ENCODE results near the gene TCERG1L.
"Not testable (repeated sequence)": the region's sequence is repeated elsewhere in the genome, so short reads cannot be mapped to it uniquely, and the experiment has no call there.

Gene TCERG1L

DNA sequence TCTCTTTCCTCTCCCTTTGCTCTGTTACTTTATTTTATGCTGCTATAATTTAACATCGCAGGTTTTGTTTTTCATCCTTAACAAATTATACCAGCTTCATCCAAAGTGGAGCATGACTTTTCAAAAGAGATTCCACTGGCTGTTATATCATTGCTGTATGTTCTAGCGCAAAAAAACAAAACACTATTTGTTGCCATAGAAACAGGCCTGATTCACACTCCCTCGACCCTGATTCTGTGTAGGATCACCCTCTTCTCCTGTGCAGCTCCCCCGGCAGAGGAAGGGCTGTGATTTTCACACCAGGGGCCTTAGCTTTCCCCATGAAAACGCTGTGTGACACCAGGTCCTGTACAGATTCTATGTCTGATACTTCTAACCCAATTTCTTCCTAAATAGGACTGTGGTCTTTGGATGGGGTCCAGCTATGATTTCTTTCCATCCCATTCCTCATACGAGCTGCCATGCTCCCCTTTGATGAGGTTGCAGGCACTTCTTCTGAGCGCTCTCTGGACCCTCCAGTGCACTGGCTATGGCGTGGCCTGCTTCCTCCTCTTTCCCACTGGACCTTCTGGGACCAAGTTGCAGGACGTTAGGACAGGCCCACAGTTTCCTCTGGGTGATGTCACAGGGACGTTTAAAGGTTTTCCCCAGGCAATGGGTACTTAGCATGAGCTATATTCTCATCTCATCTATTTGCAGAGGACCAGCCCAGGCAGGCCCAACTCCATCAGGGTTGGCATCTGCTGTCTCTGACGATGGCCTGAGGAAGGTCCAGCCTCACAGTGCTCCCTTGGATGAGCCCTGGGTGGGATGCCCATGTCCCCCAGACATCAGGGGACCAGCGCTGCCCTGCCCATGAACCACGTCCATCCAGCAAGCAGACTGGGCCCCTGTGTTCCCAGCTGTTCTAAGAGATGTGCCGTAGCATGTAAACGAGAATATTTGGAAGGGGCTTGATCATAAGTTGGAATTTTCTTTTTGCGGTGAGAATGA lies 210.8 kb downstream of the TCERG1L start:
- DNase-seq (ENCODE audit: low read depth) = not testable (repeated sequence)

DNA sequence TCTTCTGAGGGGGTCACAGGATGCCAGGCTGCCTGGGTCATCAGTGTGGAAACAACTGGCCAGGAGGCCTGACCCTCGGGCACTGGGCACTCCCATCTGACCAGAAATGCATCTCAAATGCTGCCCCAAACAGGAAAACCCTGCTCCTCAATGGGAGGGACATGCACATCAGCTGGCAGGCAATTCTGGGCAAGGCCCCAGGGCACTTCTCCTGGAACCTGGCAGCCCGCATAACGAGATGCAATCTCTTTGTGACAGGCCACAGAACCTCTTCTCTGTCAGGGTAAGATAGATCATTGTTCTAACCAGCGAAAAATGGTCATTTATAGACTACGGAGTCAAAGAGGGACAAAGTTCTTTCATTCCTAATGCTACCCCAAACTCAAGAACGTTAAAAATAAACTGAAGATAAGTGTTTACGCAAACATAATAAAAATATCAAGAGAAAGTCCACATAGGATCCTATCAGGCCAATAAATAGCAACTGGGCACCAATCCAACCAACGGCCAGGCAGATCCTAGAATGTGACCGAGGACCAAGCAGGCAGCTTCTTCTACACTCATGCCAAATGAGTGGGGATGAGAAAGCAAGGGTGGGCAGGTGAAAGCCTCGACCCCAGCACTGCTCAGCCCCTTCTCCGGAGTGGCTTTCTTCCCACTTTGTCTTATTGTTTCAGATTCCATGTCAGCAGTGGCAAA lies 212.3 kb downstream of the TCERG1L start:
- no peak for DNase-seq (ENCODE audit: low read depth)

DNA sequence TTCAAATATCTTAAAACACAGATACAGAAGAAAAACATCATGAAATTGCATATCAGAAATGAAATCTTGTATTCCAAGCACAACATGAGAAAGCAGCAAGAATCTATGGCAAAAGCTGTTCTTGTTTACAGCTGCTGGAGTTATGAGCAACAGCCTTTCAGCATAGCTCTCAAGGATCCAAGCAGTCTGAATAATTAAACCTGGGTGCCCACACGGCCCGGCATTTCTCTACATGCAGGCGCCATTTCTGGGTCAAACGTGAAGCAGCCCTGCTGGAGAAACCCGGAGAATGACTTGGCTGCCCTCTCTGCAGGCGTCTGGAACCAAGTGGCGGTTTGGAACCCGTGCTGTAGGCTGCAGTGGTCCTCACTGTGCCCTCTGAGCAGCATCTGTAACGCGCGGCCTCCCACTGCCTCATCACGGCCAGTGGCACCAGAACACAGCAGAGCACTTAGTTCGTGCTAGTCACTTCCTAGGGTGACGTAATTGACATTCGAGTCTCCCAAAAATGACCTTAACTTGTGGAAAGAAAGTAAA lies 213.0 kb downstream of the TCERG1L start:
- DNase-seq (ENCODE audit: low read depth) = no peak

GRCh38 chr10:131096031-131096430 lies 215.5 kb downstream of the TCERG1L start:
- DNase-seq (ENCODE audit: low read depth) = no peak

DNA sequence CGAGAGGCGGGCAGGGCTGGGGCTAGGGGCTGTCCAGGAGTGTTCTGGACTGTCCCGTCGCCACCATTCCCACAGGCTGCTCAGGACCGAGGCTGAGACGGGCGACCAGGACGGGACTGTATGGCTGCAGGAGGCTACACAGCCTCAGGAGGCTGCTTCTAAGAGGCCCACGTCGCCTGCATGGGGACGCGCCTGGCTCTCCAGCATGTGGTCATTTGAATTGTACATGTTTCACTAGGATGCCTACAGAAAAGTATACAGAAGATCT lies 216.3 kb downstream of the TCERG1L start:
- no peak for DNase-seq (ENCODE audit: low read depth)

GRCh38 chr10:131094527-131095312 lies 216.8 kb downstream of the TCERG1L start:
- DNase-seq (ENCODE audit: low read depth) = no peak

- no peak for DNase-seq (ENCODE audit: low read depth)
Observed at GRCh38 chr10:131093795-131094366, 217.6 kb downstream of the TCERG1L start.

DNA sequence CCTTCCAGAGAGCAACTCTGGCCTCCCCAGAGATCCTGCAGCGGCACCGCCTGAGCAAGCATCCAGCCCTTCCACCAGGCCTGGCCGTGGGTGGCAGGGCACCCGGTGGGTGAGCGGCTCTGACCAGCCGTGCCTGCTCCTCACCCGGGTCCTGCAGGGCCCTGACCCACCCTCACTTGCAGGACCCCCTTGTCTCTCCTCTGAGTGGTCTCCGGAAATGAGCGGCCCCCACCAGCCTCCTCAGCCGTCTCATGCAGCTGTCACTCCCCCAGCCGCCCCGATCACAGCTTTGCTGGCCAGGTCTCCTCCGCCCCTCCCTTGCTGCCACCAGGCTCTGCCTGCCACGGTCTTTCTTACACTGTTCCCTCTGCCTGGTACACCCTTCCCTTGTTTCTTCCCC lies 218.2 kb downstream of the TCERG1L start:
- no peak for DNase-seq (ENCODE audit: low read depth)

DNA sequence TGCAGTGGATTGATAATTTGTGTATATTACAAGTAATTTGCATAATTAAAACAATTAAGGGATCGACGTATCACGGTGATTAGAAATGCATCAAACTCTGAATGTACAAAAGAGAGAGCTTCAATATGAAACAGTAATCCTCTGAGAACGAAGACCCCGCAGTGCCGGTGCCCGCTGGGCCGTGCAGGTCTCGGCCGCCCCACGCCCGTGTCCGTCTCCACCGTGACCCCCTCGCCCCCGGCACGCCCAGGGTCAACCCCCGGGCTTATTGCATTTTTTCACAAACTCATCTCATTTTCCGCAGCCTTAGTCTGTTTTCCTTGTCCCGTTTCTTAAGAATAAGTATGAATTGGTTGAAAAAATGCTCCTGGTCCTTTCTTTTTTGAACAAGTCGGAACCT lies 218.6 kb downstream of the TCERG1L start:
- DNase-seq (ENCODE audit: low read depth) = no peak

GRCh38 chr10:131092386-131092785 lies 219.1 kb downstream of the TCERG1L start:
- no peak for DNase-seq (ENCODE audit: low read depth)

DNA sequence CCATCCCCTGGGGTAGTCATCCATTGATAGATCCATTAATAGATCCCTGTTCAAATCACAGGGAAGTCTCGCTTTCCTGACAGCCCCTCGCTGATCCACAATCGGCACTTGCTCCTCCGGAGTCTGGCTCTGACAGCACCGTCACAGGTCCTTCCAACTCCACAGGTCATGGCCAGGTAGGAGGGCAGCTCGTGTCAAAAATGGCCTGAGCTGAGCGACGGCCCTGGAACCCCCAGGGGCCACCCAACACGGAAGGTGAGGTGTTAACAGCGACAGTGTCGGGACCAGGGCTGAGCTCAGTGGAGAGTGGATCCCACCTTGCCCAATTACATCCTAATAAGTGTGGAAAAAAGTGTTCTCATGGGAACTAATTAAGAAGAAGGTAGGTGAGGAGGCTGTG lies 219.8 kb downstream of the TCERG1L start:
- DNase-seq (ENCODE audit: low read depth) = no peak

DNA sequence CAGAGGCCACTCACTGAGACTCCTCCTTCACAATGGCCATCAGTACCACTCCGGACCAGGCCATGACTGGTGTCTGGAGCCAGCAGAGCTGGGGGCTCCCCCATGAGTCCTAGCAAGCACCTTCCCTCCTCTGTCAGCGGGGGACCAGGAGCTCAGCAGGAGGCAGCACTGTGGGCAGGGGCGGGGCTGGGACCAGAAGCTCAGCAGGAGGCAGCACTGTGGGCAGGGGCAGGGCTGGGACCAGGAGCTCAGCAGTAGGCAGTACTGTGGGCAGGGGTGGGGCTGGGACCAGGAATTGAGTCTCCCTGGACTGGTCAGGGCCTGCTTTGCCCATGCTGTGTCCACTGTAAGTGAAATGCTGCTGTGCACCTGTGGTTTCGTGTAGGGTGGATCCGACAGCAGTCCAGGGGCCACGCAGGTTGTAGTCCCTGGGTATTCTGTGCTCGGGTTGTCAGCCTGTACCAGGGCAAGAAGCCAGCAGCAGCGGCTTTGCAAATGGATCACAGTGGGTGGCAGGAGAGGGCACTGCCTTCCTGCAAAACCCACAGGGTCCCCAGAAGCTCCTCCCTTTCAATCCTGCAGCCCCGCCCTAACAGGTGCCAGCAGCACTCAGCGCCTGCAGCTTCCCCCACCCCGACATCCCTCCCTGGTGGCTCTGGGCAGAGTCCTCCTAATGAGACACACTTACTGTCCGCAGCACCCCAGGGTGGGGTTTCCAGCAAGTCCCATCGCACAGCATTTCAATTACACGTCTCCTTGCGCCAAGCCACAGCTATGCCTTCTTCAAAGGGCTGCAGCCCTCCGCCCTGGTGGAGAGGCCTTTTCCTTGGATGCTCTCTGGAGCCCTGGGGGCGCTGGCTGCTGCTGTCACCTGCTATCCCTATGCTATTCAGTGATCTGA lies 220.5 kb downstream of the TCERG1L start:
- DNase-seq (ENCODE audit: low read depth) = no peak

DNA sequence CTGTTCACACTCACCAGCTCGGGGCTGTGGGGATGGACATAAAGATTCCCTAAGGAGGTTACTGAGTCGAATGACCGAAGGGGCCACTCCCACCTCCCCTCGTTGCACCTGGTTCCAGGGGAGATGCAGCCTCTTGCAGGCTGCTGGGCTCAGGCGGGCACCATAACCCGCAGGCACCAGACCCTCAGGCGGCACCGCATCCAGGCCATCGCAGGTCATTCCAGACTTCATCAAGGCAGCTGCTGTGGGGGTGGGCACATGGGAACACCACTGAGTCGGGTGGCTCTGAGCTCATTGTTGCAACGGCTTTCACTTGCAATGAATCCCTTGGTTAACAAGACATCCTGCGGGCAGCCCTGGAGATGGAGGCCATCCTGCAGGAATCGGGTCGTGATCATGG lies 221.7 kb downstream of the TCERG1L start:
- no peak for DNase-seq (ENCODE audit: low read depth)

- no peak for DNase-seq (ENCODE audit: low read depth)
Observed at GRCh38 chr10:131089150-131089549, 222.4 kb downstream of the TCERG1L start.

- no peak for DNase-seq (ENCODE audit: low read depth)
Observed at GRCh38 chr10:131088619-131089018, 222.9 kb downstream of the TCERG1L start.

GRCh38 chr10:131087464-131088215 lies 223.9 kb downstream of the TCERG1L start:
- DNase-seq (ENCODE audit: low read depth) = no peak

DNA sequence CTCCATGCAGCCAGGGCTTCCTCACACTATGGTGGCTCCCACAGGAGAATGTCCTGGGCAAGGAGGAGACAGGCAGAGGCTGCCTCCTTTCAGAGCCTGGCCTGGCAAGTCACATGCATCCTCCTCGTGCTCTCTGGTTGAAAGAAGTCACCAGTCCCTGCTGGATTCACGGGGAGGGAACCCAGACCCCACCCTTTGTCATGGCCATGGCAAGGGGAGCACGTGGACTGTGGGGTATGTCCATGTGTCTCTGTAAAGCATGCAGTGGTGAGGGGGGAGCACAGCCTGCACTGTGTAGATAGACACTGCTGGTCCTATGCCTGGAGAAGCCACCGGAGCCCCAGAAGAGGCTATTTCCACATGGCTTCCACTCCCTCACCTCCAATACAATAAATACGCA lies 225.0 kb downstream of the TCERG1L start:
- DNase-seq (ENCODE audit: low read depth) = no peak

DNA sequence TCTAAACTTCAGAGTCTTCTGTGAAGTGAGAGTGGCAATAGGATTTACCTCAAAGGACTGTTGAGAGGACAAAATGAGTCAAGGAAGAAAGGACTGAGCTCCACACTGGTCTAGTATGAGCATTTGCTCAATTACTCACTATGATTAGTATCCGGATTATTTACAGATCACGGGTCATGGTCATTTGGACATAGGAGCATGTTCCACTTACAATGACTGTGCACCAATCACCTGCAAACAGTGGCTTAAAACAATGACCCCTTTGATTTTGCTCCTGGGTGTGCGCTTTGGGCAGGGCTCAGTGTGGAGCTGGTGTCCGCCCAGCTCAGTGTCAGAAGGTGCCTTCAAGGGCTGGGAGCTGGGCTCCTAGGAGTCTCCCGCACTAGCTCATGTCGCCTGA lies 225.4 kb downstream of the TCERG1L start:
- no peak for DNase-seq (ENCODE audit: low read depth)

- no peak for DNase-seq (ENCODE audit: low read depth)
Observed at GRCh38 chr10:131085091-131085860, 226.2 kb downstream of the TCERG1L start.

DNA sequence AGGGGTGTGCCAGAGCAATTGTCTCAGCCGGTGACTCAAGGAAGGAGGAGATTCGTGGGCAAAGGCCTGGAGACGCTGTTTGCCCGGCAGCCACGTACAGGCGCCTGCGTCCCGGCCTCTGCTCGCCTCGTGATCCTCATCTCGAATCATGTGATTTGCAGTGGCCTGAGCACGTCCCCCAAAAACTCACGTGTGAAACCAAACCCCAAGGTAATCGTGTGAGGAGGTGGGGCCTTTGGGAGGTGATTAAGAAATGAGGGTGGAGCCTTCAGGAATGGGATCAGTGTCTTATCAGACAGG lies 226.8 kb downstream of the TCERG1L start:
- no peak for DNase-seq (ENCODE audit: low read depth)
